Measurements from ENCODE around the gene ENPEP. TPM values are rescaled to one million over a fixed set of nuclear protein-coding genes. Genes with fewer than 3 reads are reported as not detected.

The ENPEP gene
- total RNA-seq, 1 donor from 2014 or later = 2.4 TPM

GRCh38 chr4:110503270-110504083 is 27.5 kb downstream of the ENPEP start:
- Mint-ChIP-seq H3K27me3 (ENCODE audit: unreplicated experiment) (no peaks in the 10 kb centered on the region), H3K36me3 (ENCODE audit: unreplicated experiment) (no peaks in the 10 kb centered on the region), H3K9me3 (ENCODE audit: unreplicated experiment) (peaks cover 7% of the 10 kb centered on the region), H3K27ac (ENCODE audit: unreplicated experiment) (no peak overlapping the region), H3K4me3 (ENCODE audit: unreplicated experiment) (no peak overlapping the region), H3K4me1 (ENCODE audit: low read depth, unreplicated experiment) (no peaks in the 10 kb centered on the region)
- no peak for DNase-seq
- TF ChIP-seq CTCF (IDR thresholded peaks at IDR 0.05; ENCODE audit: partially characterized antibody, unreplicated experiment) = no peak

GRCh38 chr4:110504084-110504435 is 28.1 kb downstream of the ENPEP start:
- Mint-ChIP-seq H3K36me3 (ENCODE audit: unreplicated experiment) (no peaks in the 10 kb centered on the region), H3K9me3 (ENCODE audit: unreplicated experiment) (peaks cover 7% of the 10 kb centered on the region), H3K4me3 (ENCODE audit: unreplicated experiment) (no peak overlapping the region), H3K27ac (ENCODE audit: unreplicated experiment) (no peak overlapping the region), H3K4me1 (ENCODE audit: low read depth, unreplicated experiment) (no peaks in the 10 kb centered on the region), H3K27me3 (ENCODE audit: unreplicated experiment) (no peaks in the 10 kb centered on the region)
- DNase-seq = no peak
- no peak for TF ChIP-seq CTCF (IDR thresholded peaks at IDR 0.05; ENCODE audit: partially characterized antibody, unreplicated experiment)

- H3K9me3 Mint-ChIP-seq (ENCODE audit: unreplicated experiment) = peaks cover 7% of the 10 kb centered on the region
- no peaks in the 10 kb centered on the region for H3K27me3 Mint-ChIP-seq (ENCODE audit: unreplicated experiment)
- no peak overlapping the region for H3K27ac Mint-ChIP-seq (ENCODE audit: unreplicated experiment)
- TF ChIP-seq CTCF (IDR thresholded peaks at IDR 0.05; ENCODE audit: partially characterized antibody, unreplicated experiment) = no peak
- no peaks in the 10 kb centered on the region for H3K4me1 Mint-ChIP-seq (ENCODE audit: low read depth, unreplicated experiment)
- no peak overlapping the region for H3K4me3 Mint-ChIP-seq (ENCODE audit: unreplicated experiment)
- no peaks in the 10 kb centered on the region for H3K36me3 Mint-ChIP-seq (ENCODE audit: unreplicated experiment)
- no peak for DNase-seq
Observed at GRCh38 chr4:110505440-110505839, 29.5 kb downstream of the ENPEP start.

GRCh38 chr4:110508827-110509710 is 33.1 kb downstream of the ENPEP start:
- Mint-ChIP-seq H3K4me1 (ENCODE audit: low read depth, unreplicated experiment) (no peaks in the 10 kb centered on the region), H3K27ac (ENCODE audit: unreplicated experiment) (no peak overlapping the region), H3K9me3 (ENCODE audit: unreplicated experiment) (no peaks in the 10 kb centered on the region), H3K36me3 (ENCODE audit: unreplicated experiment) (no peaks in the 10 kb centered on the region), H3K4me3 (ENCODE audit: unreplicated experiment) (no peak overlapping the region), H3K27me3 (ENCODE audit: unreplicated experiment) (no peaks in the 10 kb centered on the region)
- TF ChIP-seq CTCF (IDR thresholded peaks at IDR 0.05; ENCODE audit: partially characterized antibody, unreplicated experiment) = peak; percentile 27
- DNase-seq = no peak

GRCh38 chr4:110510277-110510676 is 34.3 kb downstream of the ENPEP start:
- no peak for DNase-seq
- H3K9me3 Mint-ChIP-seq (ENCODE audit: unreplicated experiment) = no peaks in the 10 kb centered on the region
- H3K36me3 Mint-ChIP-seq (ENCODE audit: unreplicated experiment) = no peaks in the 10 kb centered on the region
- H3K27me3 Mint-ChIP-seq (ENCODE audit: unreplicated experiment) = no peaks in the 10 kb centered on the region
- no peaks in the 10 kb centered on the region for H3K4me1 Mint-ChIP-seq (ENCODE audit: low read depth, unreplicated experiment)
- no peak for TF ChIP-seq CTCF (IDR thresholded peaks at IDR 0.05; ENCODE audit: partially characterized antibody, unreplicated experiment)
- no peak overlapping the region for H3K27ac Mint-ChIP-seq (ENCODE audit: unreplicated experiment)
- H3K4me3 Mint-ChIP-seq (ENCODE audit: unreplicated experiment) = no peak overlapping the region

Data from glutamatergic neuron (in vitro differentiated cells).